ENCODE results near the gene PIGX.

DNA sequence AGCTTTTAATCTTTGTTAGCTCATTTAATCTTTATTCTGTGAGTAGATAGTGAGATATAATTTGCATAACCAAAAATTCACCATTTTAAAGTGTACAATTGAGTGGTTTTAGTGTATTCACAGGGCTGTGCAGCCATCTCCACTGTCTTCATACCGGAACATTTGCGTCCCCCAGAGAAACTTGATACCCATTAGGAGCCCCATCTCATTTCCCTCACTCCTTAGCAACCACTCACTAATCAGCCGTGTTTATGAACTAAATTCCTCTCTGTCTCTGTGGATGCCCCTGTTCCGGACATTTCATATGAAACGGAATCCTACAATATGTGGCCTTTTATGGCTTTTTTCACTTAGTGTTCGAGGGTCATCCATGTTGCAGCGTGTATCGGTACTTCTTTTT lies 65.7 kb downstream of the PIGX start:
- TF ChIP-seq, protein P1, sequence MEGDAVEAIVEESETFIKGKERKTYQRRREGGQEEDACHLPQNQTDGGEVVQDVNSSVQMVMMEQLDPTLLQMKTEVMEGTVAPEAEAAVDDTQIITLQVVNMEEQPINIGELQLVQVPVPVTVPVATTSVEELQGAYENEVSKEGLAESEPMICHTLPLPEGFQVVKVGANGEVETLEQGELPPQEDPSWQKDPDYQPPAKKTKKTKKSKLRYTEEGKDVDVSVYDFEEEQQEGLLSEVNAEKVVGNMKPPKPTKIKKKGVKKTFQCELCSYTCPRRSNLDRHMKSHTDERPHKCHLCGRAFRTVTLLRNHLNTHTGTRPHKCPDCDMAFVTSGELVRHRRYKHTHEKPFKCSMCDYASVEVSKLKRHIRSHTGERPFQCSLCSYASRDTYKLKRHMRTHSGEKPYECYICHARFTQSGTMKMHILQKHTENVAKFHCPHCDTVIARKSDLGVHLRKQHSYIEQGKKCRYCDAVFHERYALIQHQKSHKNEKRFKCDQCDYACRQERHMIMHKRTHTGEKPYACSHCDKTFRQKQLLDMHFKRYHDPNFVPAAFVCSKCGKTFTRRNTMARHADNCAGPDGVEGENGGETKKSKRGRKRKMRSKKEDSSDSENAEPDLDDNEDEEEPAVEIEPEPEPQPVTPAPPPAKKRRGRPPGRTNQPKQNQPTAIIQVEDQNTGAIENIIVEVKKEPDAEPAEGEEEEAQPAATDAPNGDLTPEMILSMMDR (IDR thresholded peaks at IDR 0.05 in 8 of 11, conservative IDR thresholded peaks at IDR 0.05 in 3 of 11) = no peak
- no peak for TF ChIP-seq POLR2A (IDR thresholded peaks at IDR 0.05)

Measured in spleen (tissue), 7 donors.